IMR-90 (cell line): ENCODE data around the gene SPATA12.

ENCODE experiments used
- BHLHE40 ChIP-seq: fragments of 150-350 bp; IDR thresholded peaks from 2 replicates; pipeline ENCODE4 v1.6.1; 2016; ENCODE audit warnings: mild to moderate bottlenecking, low read depth, low read length
- CTCF ChIP-seq: conservative IDR thresholded peaks from 2 replicates; pipeline ENCODE4 v1.5.1; 2012; ENCODE audit warnings: mild to moderate bottlenecking, low read depth, low read length, improper control_type of control experiment
- FOS ChIP-seq: fragments of 150-350 bp; IDR thresholded peaks from 2 replicates; pipeline ENCODE4 v1.6.1; 2016; ENCODE audit warnings: low read depth, low read length
- MXI1 ChIP-seq: IDR thresholded peaks from 2 replicates; pipeline ENCODE4 v1.6.1; 2012; ENCODE audit warnings: low read depth, mild to moderate bottlenecking, low read length, moderate library complexity, borderline replicate concordance
- POLR2A ChIP-seq: IDR thresholded peaks from 2 replicates; pipeline ENCODE4 v1.6.1; 2012; ENCODE audit warnings: mild to moderate bottlenecking, low read depth, low read length

GRCh38 chr3:57112206-57112605 is 51.7 kb downstream of the SPATA12 start:
- TF ChIP-seq CTCF: no peak
- no peak for TF ChIP-seq MXI1
- TF ChIP-seq POLR2A: no peak
- no peak for TF ChIP-seq BHLHE40
- TF ChIP-seq FOS: no peak
